Thymus (tissue), 14 donors: Measurements from ENCODE around the gene TAAR8. TPM values are rescaled to one million over a fixed set of nuclear protein-coding genes. Genes with fewer than 3 reads are reported as not detected.
A peak's percentile ranks its signal among the peaks of the same experiment; 100 is the strongest.

Experiments used
- DNase-seq, 9 donors: peaks; one replicate each; pipeline ENCODE4 v3.0.0-alpha.2; 2013; ENCODE audit warnings: low spot score in 9 of 9, low read depth in 6 of 9, missing footprints in 1 of 9
- H3K27ac ChIP-seq, 2 donors: one replicate each; pipeline ENCODE4 v1.5.1; 2013; ENCODE audit warnings: control low read depth in 1 of 2, low read depth in 1 of 2, low read length in 1 of 2, mild to moderate bottlenecking in 1 of 2, moderate library complexity in 1 of 2
- H3K27me3 ChIP-seq, 2 donors: one replicate each; pipeline ENCODE4 v1.5.1; 2013; ENCODE audit warnings: low read length in 1 of 2; ENCODE audit not compliant: control insufficient read depth in 2 of 2, insufficient read depth in 1 of 2
- H3K36me3 ChIP-seq, 2 donors: one replicate each; pipeline ENCODE4 v1.5.1; 2013; ENCODE audit warnings: low read length in 1 of 2, mild to moderate bottlenecking in 1 of 2, moderate library complexity in 1 of 2; ENCODE audit not compliant: control insufficient read depth in 2 of 2, insufficient read depth in 2 of 2
- H3K4me1 ChIP-seq, 2 donors: one replicate each; pipeline ENCODE4 v1.5.1; 2013; ENCODE audit warnings: low read length in 2 of 2; ENCODE audit not compliant: control insufficient read depth in 2 of 2, insufficient read depth in 2 of 2
- H3K4me3 ChIP-seq, 2 donors: one replicate each; pipeline ENCODE4 v1.5.1; 2013; ENCODE audit warnings: low read length in 2 of 2, control low read depth in 1 of 2, mild to moderate bottlenecking in 1 of 2
- H3K9me3 ChIP-seq, 2 donors: one replicate each; pipeline ENCODE4 v1.5.1; 2013; ENCODE audit warnings: low read length in 1 of 2, mild to moderate bottlenecking in 1 of 2; ENCODE audit not compliant: control insufficient read depth in 2 of 2, insufficient read depth in 1 of 2
- WGBS: extraction: QIAGEN DNeasy Blood & Tissue Kit; methylation state at CpG from one replicate; pipeline ENCODE4 v1.1.7; 2013; 5-methylcytosine and 5-hydroxymethylcytosine counted together
- long read RNA-seq, 10 donors: transcript quantifications; one replicate each; lab custom pipeline, GENCODE V29; 2026
- polyA plus RNA-seq: library from polyadenylated mRNA; stranded (reverse); fragments of 200-250 nt; gene quantifications from one replicate; pipeline ENCODE4 v1.2.3, GENCODE V29; 2013
- total RNA-seq: library from RNA; stranded (reverse); fragments of 120-200 nt; gene quantifications from one replicate; pipeline ENCODE4 v1.2.4, GENCODE V29; 2013
- donor health status: healthy.

The TAAR8 gene, protein sequence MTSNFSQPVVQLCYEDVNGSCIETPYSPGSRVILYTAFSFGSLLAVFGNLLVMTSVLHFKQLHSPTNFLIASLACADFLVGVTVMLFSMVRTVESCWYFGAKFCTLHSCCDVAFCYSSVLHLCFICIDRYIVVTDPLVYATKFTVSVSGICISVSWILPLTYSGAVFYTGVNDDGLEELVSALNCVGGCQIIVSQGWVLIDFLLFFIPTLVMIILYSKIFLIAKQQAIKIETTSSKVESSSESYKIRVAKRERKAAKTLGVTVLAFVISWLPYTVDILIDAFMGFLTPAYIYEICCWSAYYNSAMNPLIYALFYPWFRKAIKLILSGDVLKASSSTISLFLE
- not detected for total RNA-seq
- polyA plus RNA-seq, result not detected
- long read RNA-seq, donor 1, result 0 reads
- long read RNA-seq, donor 2, result 0 reads
- long read RNA-seq, donor 3, result 0 reads
- long read RNA-seq, donor 4, result 0 reads
- long read RNA-seq, donor 5, result 0 reads
- long read RNA-seq, donor 6, result 0 reads
- long read RNA-seq, donor 7, result 0 reads
- long read RNA-seq, donor 8, result 0 reads
- long read RNA-seq, donor 9, result 0 reads
- long read RNA-seq, donor 10, result 0 reads

DNA sequence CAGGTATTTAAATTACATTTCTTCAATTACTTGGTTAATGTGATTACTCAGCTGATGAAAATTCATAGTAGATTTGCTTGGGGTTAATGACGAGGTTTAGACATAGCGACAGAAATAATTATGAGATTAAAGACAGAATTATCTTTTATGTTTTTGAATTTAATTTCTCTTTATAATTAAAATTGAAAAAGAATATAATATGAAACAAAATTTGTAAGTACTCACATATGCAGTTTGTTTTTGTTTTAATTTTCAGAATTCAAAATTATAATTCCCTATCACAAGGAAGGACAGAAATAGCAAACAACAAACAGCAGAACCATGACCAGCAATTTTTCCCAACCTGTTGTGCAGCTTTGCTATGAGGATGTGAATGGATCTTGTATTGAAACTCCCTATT is at the start of gene TAAR8:
TAAR8 (plus strand) TSS at position 301 of the 400 bp plus-strand sequence; CDS start at position 322, 21 bp downstream.
- no peak within 1 kb of the TSS for H3K4me3 ChIP-seq
- H3K36me3 ChIP-seq, result no peaks in the 10 kb centered on the region
- no peak within 1 kb of the TSS for H3K27ac ChIP-seq
- no peak for DNase-seq
- H3K4me1 ChIP-seq, result no peaks in the 10 kb centered on the region
- H3K27me3 ChIP-seq, result no peaks in the 10 kb centered on the region
- WGBS, result 99% methylated on average over 2 of the region's 2 CpGs
- no peaks in the 10 kb centered on the region for H3K9me3 ChIP-seq

DNA sequence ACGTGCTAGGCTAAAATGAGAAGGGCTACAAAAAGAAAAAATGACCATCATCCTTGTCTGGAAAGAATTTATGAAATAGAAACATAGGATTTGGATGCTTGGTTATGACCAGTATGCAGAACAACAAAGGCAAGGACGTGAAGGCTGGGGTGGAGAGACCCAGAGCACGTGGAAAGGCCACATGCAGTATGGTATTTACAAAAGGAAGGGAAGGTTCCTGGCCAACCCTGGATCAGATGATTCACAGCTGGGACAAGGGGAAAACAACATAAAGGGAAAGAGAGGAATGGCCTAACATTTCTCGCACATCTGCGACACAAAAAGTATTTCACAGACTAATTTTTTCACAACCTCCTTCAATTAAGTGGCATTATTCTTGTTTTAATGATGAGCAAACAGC is 47.7 kb upstream of the TAAR8 start:
- Histone ChIP-seq H3K4me3 (no peak overlapping the region), H3K4me1 (no peaks in the 10 kb centered on the region), H3K27me3 (no peaks in the 10 kb centered on the region), H3K9me3 (no peaks in the 10 kb centered on the region), H3K36me3 (peaks cover 6 to 11% of the 10 kb centered on the region in 2 donors), H3K27ac (no peak overlapping the region)
- WGBS, result 95% methylated on average over 5 of the region's 5 CpGs
- DNase-seq, result no peak

DNA sequence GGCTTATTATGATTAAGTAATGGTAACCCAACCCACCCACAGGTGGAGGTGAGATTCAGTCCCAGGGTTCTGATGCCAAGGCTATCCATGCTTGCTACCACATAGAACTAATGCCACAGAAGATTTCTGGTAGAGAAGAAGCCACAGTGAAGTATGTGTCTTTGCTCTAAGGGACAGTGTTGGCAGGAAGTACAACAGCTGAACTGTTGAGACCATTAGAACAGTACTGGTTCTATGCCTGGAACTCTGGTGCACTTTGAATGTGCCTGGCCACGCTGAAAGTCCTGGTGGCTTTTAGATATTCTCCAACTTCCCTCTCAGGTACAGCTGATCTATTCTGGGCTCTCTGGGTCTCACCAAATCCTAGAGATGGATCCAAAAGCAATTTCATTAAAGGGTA is 47.3 kb upstream of the TAAR8 start:
- 98% methylated on average over 1 of the region's 1 CpG for WGBS
- no peaks in the 10 kb centered on the region for H3K4me1 ChIP-seq
- no peak for DNase-seq
- H3K9me3 ChIP-seq, result no peaks in the 10 kb centered on the region
- no peaks in the 10 kb centered on the region for H3K27me3 ChIP-seq
- peaks cover 6 to 11% of the 10 kb centered on the region in 2 donors for H3K36me3 ChIP-seq
- H3K4me3 ChIP-seq, result no peak overlapping the region
- no peak overlapping the region for H3K27ac ChIP-seq

DNA sequence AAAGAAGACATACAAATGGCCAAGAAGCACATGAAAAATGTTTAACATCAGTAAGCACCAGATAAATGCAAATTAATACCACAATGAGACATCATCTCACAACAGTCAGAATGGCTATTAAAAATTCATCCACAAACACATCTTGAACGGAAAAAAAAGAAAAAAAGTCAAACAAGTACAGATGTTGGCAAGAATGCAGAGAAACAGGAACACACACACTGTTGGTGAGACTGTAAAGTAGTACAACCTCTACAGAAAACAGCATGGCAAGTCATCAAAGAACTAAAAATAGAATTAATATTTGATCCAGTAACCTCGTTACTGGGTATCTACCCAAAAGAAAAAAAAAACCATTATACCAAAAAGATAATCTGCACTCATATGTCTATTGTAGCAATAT is 46.0 kb upstream of the TAAR8 start:
- no peaks in the 10 kb centered on the region for H3K9me3 ChIP-seq
- no peak overlapping the region for H3K4me3 ChIP-seq
- no peaks in the 10 kb centered on the region for H3K27me3 ChIP-seq
- no peak for DNase-seq
- H3K27ac ChIP-seq, result no peak overlapping the region
- peaks cover 4 to 5% of the 10 kb centered on the region in 2 donors for H3K4me1 ChIP-seq
- 87% methylated on average over 2 of the region's 2 CpGs for WGBS
- peaks cover 4 to 8% of the 10 kb centered on the region in 2 donors for H3K36me3 ChIP-seq

DNA sequence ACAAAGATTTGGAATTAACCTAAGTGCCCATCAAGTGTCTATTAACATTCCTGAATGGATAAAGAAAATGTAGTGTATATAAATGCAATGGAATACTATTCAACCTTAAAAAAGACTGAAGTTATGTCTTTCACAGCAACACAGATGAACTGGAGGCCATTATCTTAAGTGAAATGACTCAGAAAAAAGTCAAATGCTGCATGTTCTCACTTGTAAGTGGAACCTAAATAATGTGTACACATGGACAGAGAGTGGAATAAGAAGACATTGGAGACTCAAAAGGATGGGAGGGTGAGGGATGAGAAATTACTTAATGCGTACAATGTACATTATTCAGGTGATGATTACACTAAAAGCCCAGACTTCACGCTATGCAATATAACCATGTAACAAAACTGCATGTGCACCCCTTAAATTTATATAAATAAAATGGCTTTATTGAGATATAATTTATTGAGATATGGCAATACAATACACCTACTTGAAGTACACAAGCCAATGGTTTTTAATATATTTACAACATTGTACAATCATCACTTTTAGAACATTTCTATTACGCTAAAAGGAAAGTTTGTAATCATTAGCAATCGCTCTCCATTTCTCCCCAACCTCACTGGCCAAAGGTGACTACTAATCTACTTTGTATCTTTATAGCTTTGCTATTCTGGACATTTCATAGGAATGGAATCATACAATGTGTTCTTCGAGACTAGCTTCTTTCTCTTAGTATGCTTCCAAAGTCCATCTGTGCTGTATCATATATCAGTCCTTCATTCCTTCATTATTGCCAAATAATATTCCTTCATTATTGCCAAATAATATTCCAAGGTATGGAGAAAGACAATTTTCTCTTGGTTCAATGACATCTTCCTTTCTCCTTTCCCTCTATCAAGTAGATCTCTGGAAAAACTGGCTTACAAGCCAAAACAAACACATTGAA is 45.3 kb upstream of the TAAR8 start:
- DNase-seq, result no peak
- Histone ChIP-seq H3K27me3 (no peaks in the 10 kb centered on the region), H3K27ac (no peak overlapping the region), H3K36me3 (peaks cover 0 to 1% of the 10 kb centered on the region in 2 donors), H3K4me3 (no peak overlapping the region), H3K4me1 (peaks cover 4 to 5% of the 10 kb centered on the region in 2 donors), H3K9me3 (no peaks in the 10 kb centered on the region)
- 98% methylated on average over 5 of the region's 5 CpGs for WGBS

DNA sequence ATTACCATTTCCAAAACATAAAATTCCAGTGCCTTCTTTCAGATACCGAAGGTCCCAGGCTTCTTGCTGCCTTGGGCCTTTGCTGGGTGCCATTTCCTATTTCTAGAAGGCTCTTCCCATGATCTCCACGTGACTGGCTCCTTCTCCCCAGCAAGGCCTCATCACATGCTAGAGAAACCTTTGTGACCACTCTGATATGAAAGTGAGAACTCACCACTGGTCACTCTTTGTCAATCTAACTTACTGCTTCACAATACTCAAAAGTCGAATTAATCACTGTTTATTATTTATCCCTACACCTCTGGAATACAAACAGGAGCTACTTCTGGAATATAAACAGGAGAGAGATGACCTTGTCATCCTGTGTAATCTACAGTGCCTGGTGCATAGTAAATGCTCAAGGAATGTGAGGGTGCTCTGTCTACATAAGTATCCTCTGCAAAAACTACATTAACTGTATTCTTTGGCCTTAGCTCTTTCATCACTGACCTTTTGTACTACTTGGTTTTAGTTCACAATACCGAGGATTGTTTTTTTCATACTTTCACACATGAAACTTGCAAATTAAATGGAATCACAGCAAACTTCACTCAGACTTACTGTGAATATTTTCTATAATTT is 41.2 kb upstream of the TAAR8 start:
- Histone ChIP-seq H3K9me3 (no peaks in the 10 kb centered on the region), H3K36me3 (no peaks in the 10 kb centered on the region), H3K27ac (peak overlapping the region in 1 of 2 donors; percentile 12), H3K4me3 (no peak overlapping the region), H3K4me1 (peaks cover 5 to 7% of the 10 kb centered on the region in 2 donors), H3K27me3 (peaks cover 0 to under 1% of the 10 kb centered on the region in 2 donors)
- 73% methylated on average over 4 of the region's 4 CpGs for WGBS
- DNase-seq, result no peak

DNA sequence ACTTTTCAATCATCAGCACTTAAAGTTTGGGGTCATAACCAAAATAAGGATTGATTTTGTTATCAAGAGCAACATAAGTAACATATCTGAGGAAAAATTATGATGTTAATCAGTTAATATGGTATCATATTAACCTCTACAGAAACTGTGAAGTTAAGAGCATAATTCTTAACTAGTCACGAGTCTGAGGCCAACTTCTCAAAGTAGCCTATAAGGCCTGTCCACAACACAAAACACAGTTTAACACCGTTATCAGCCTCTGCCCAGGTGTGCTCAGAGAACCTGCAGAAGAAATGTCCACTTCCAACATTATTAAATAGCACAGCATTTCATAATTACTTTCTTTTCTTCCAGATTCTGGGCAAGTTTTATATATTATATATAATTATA is 40.6 kb upstream of the TAAR8 start:
- WGBS, result 24% methylated on average over 2 of the region's 2 CpGs
- Histone ChIP-seq H3K4me3 (peak overlapping the region; percentile 31 to 85), H3K27me3 (peaks cover 0 to 2% of the 10 kb centered on the region in 2 donors), H3K27ac (no peak overlapping the region), H3K4me1 (peaks cover 5 to 7% of the 10 kb centered on the region in 2 donors), H3K9me3 (no peaks in the 10 kb centered on the region), H3K36me3 (no peaks in the 10 kb centered on the region)
- no peak for DNase-seq

DNA sequence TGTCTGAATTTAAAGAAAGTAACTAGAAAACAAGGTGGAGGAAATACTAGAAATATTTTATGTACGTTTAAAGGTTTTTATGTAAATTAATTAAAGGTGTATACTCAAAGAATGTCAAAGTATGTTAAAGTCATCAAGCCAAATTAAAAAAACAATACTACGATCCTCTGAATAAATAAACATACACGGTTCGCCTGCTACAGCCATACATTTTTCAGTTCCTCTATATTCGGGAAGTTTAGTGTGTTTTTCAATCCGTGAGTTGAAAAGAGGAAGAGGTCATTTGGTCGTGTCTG is 40.2 kb upstream of the TAAR8 start:
- peak overlapping the region; percentile 73 to 85 for H3K4me3 ChIP-seq
- peaks cover 0 to 2% of the 10 kb centered on the region in 2 donors for H3K27me3 ChIP-seq
- under 1% methylated on average over 7 of the region's 7 CpGs for WGBS
- peak overlapping the region in 1 of 2 donors; percentile 81 for H3K27ac ChIP-seq
- no peaks in the 10 kb centered on the region for H3K36me3 ChIP-seq
- H3K4me1 ChIP-seq, result peaks cover 5 to 7% of the 10 kb centered on the region in 2 donors
- DNase-seq, result no peak
- no peaks in the 10 kb centered on the region for H3K9me3 ChIP-seq
